IMR-90 (cell line): ENCODE data around the gene NUP37. TPM values are rescaled to one million over a fixed set of nuclear protein-coding genes. Genes with fewer than 3 reads are reported as not detected.

Source experiments
- ATAC-seq: fragments of 200-7000 bp; cut with Tn5 transposase; 2 replicates; pipeline ENCODE4 v1.9.1; 2020; ENCODE audit warnings: low read depth, mild to moderate bottlenecking, moderate library complexity
- BruUV-seq: library from RNA; stranded (reverse); fragments of 400-500 nt; replicated peaks from 2 replicates; lab custom pipeline; 2021; lab: Mats Ljungman, UMichigan
- CTCF ChIA-PET: fragments of 300-600 bp; formaldehyde crosslinking; extraction: SDS; loops from one replicate; lab custom pipeline; 2021; ENCODE audit warnings: antibody characterized with exemption; lab: Yijun Ruan, JAX
- POLR2A ChIA-PET: fragments of 300-600 bp; sonication (Branson Sonifier 250); formaldehyde crosslinking; loops from one replicate; lab custom pipeline; 2022; ENCODE audit warnings: antibody characterized with exemption; ENCODE audit not compliant: unreplicated experiment; lab: Charles Lee
- DNase-seq: peaks from one replicate; pipeline ENCODE4 v3.0.0; 2013
- H2AFZ ChIP-seq: replicated peaks from 2 replicates; pipeline ENCODE3; 2013; ENCODE audit warnings: low read length, mild to moderate bottlenecking; ENCODE audit not compliant: poor library complexity
- H2AK5ac ChIP-seq: 2 replicates; pipeline ENCODE4 v1.6.1; 2013; ENCODE audit warnings: low read depth, low read length, inconsistent platforms
- H2AK9ac ChIP-seq: replicated peaks from 2 replicates; pipeline ENCODE3; 2013; ENCODE audit warnings: mild to moderate bottlenecking, low read depth, low read length, moderate library complexity; ENCODE audit not compliant: poor library complexity
- H2BK120ac ChIP-seq: 2 replicates; pipeline ENCODE4 v1.6.1; 2013; ENCODE audit warnings: low read depth, low read length, inconsistent platforms
- H2BK15ac ChIP-seq: 3 replicates; pipeline ENCODE4 v1.6.1; 2013; ENCODE audit warnings: low read depth, low read length, inconsistent platforms
- H2BK20ac ChIP-seq: 2 replicates; pipeline ENCODE4 v1.6.1; 2013; ENCODE audit warnings: low read depth, mild to moderate bottlenecking, inconsistent platforms, low read length, moderate library complexity
- H2BK5ac ChIP-seq: 2 replicates; pipeline ENCODE4 v1.6.1; 2013; ENCODE audit warnings: mild to moderate bottlenecking, low read depth, low read length, inconsistent platforms; ENCODE audit not compliant: poor library complexity, severe bottlenecking
- H3K14ac ChIP-seq: replicated peaks from 2 replicates; pipeline ENCODE4 v1.6.1; 2013; ENCODE audit warnings: low read depth, low read length, inconsistent platforms
- H3K18ac ChIP-seq: 2 replicates; pipeline ENCODE4 v1.6.1; 2013; ENCODE audit warnings: low read depth, low read length, control low read depth
- H3K23ac ChIP-seq: 2 replicates; pipeline ENCODE4 v1.6.1; 2013; ENCODE audit warnings: low read depth, low read length, inconsistent platforms
- H3K27ac ChIP-seq: 2 replicates; pipeline ENCODE4 v1.5.1; 2013; ENCODE audit warnings: mild to moderate bottlenecking, control low read depth, low read length; ENCODE audit not compliant: insufficient read depth
- H3K27me3 ChIP-seq: 2 replicates; pipeline ENCODE4 v1.6.1; 2013; ENCODE audit warnings: low read length; ENCODE audit not compliant: control insufficient read depth, insufficient read depth
- H3K36me3 ChIP-seq: 2 replicates; pipeline ENCODE4 v1.6.1; 2013; ENCODE audit warnings: low read length, mixed read lengths; ENCODE audit not compliant: control insufficient read depth, insufficient read depth
- H3K4ac ChIP-seq: 2 replicates; pipeline ENCODE4 v1.6.1; 2013; ENCODE audit warnings: low read depth, low read length, inconsistent platforms
- H3K4me1 ChIP-seq: 2 replicates; pipeline ENCODE4 v1.6.1; 2013; ENCODE audit warnings: low read length, mixed read lengths; ENCODE audit not compliant: control insufficient read depth, insufficient read depth
- H3K4me2 ChIP-seq: 2 replicates; pipeline ENCODE4 v1.6.1; 2013; ENCODE audit warnings: low read depth, mild to moderate bottlenecking, control low read depth, low read length, moderate library complexity
- H3K4me3 ChIP-seq: 2 replicates; pipeline ENCODE4 v1.5.1; 2013; ENCODE audit warnings: low read depth, mild to moderate bottlenecking, control low read depth, low read length, moderate library complexity; ENCODE audit not compliant: insufficient read depth
- H3K56ac ChIP-seq: 2 replicates; pipeline ENCODE4 v1.6.1; 2013; ENCODE audit warnings: low read length, inconsistent platforms; ENCODE audit not compliant: insufficient read depth; ENCODE audit errors: extremely low read depth
- H3K79me1 ChIP-seq, 2 experiments: 2 replicates each; pipeline ENCODE4 v1.6.1; 2013; ENCODE audit warnings: low read length in 2 of 2, inconsistent platforms in 1 of 2, low read depth in 1 of 2
- H3K9ac ChIP-seq: 2 replicates; pipeline ENCODE4 v1.6.1; 2013; ENCODE audit warnings: low read depth, low read length, control low read depth
- H3K9me1 ChIP-seq: 2 replicates; pipeline ENCODE4 v1.6.1; 2013; ENCODE audit warnings: low read length, inconsistent platforms; ENCODE audit not compliant: insufficient read depth
- H3K9me3 ChIP-seq: 2 replicates; pipeline ENCODE4 v1.6.1; 2013; ENCODE audit warnings: low read length; ENCODE audit not compliant: control insufficient read depth, insufficient read depth
- H4K20me1 ChIP-seq: 2 replicates; pipeline ENCODE4 v1.6.1; 2013; ENCODE audit warnings: low read length, inconsistent platforms; ENCODE audit not compliant: insufficient read depth
- H4K5ac ChIP-seq: 2 replicates; pipeline ENCODE4 v1.6.1; 2013; ENCODE audit warnings: mild to moderate bottlenecking, low read depth, low read length, control low read depth
- H4K8ac ChIP-seq, 2 experiments: 2 replicates each; pipeline ENCODE4 v1.6.1; 2013; ENCODE audit warnings: low read depth in 2 of 2, low read length in 2 of 2, control low read depth in 1 of 2, inconsistent platforms in 1 of 2
- H4K91ac ChIP-seq: 2 replicates; pipeline ENCODE4 v1.6.1; 2013; ENCODE audit warnings: low read depth, low read length, inconsistent platforms; ENCODE audit not compliant: insufficient read depth
- ELK1 ChIP-seq: fragments of 150-350 bp; IDR thresholded peaks from 2 replicates; pipeline ENCODE4 v1.6.1; 2016; ENCODE audit warnings: low read depth, mild to moderate bottlenecking, low read length, moderate library complexity, borderline replicate concordance
- MAFK ChIP-seq: IDR thresholded peaks from 2 replicates; pipeline ENCODE4 v1.6.1; 2012; ENCODE audit warnings: low read depth, low read length, improper control_type of control experiment
- NFE2L2 ChIP-seq: fragments of 150-350 bp; IDR thresholded peaks from 2 replicates; pipeline ENCODE4 v1.6.1; 2016; ENCODE audit warnings: low read depth, mild to moderate bottlenecking, low read length
- POLR2A ChIP-seq: IDR thresholded peaks from 2 replicates; pipeline ENCODE4 v1.6.1; 2012; ENCODE audit warnings: mild to moderate bottlenecking, low read depth, low read length
- RCOR1 ChIP-seq: IDR thresholded peaks from 2 replicates; pipeline ENCODE4 v1.6.1; 2012; ENCODE audit warnings: mild to moderate bottlenecking, low read length, improper control_type of control experiment; ENCODE audit not compliant: insufficient replicate concordance
- SMC3 ChIP-seq: fragments of 150-350 bp; IDR thresholded peaks from 2 replicates; pipeline ENCODE4 v1.6.1; 2016; ENCODE audit warnings: low read depth, mild to moderate bottlenecking, antibody characterized with exemption, low read length, moderate library complexity
- WGBS, 2 experiments: methylation state at CpG; one replicate each; pipeline versions ENCODE4 v1.1.5 to v1.1.7; 2013; ENCODE audit warnings: missing lambda C conversion rate in 2 of 2; ENCODE audit not compliant: insufficient read length in 1 of 2; ENCODE audit errors: extremely low coverage in 2 of 2; 5-methylcytosine and 5-hydroxymethylcytosine counted together
- dilution Hi-C: fragments of 300-500 bp; cut with HindIII; formaldehyde crosslinking; loops from one replicate; pipeline ENCODE4 v1.14.3; 2018; ENCODE audit warnings: low sequenced_read_pairs; ENCODE audit not compliant: unreplicated experiment
- in situ Hi-C: fragments of 300-500 bp; cut with MboI; formaldehyde crosslinking; loops from 3 replicates; pipeline ENCODE4 v1.14.3; 2019; ENCODE audit warnings: low sequenced_read_pairs, inconsistent platforms, mixed read lengths
- intact Hi-C: fragments of 100-400 bp; cut with micrococcal nuclease; formaldehyde crosslinking; loops from 2 replicates; pipeline ENCODE4 v1.10.0; 2022
- polyA plus RNA-seq, 3 experiments: library from polyadenylated mRNA; depleted of rRNA; stranded (reverse); fragments of >200 nt; gene quantifications; 2 replicates each; pipeline ENCODE4 v1.2.3, GENCODE V29; 2012; ENCODE audit warnings: low replicate concordance in 1 of 3
- total RNA-seq: library from RNA; depleted of rRNA; stranded (reverse); fragments of >200 nt; gene quantifications from 2 replicates; pipeline ENCODE4 v1.2.3, GENCODE V29; 2012

NUP37 gene
- total and polyA plus RNA-seq, 2 of the 4 experiments (the other 2 are of a cell fraction) = 41.1 to 55.0 TPM

- dilution Hi-C loops (no loop called here), intact Hi-C loops (no loop called here)
Observed at GRCh38 chr12:102050660-102051430, 69.1 kb downstream of the NUP37 start.

More at GRCh38 chr12:102050660-102051430, 69.1 kb downstream of the NUP37 start:
- Histone ChIP-seq H3K9me3 (no peaks in the 10 kb centered on the region), H3K4me1 (0 out of 2 replicates have a peak, but pooled peaks cover 2% of the 10 kb centered on the region), H4K8ac (no peak overlapping the region), H2AFZ (no peak overlapping the region), H4K91ac (no peak overlapping the region), H3K4me3 (no peak overlapping the region), H2BK15ac (no peak overlapping the region), H3K9me1 (no peaks in the 10 kb centered on the region), H3K79me1 (peaks cover 3 to 11% of the 10 kb centered on the region in 2 experiments; a peak in 3 of 4 replicates), H4K5ac (no peak overlapping the region), H3K56ac (no peak overlapping the region), H2BK5ac (no peak overlapping the region), H3K36me3 (peaks cover 10% of the 10 kb centered on the region; the same call in 1 of the 2 replicates), H3K4ac (no peak overlapping the region), H3K18ac (no peak overlapping the region), H4K20me1 (no peaks in the 10 kb centered on the region; the same call in 1 of the 2 replicates), H2AK5ac (no peak overlapping the region), H2BK20ac (no peak overlapping the region), H3K4me2 (no peak overlapping the region), H3K9ac (no peak overlapping the region), H3K23ac (no peak overlapping the region), H2BK120ac (no peak overlapping the region), H2AK9ac (no peak overlapping the region), H3K27ac (no peak overlapping the region), H3K14ac (no peak overlapping the region), H3K27me3 (no peaks in the 10 kb centered on the region)
- ChIA-PET POLR2A (no interaction called here), CTCF (no interaction called here)
- in situ Hi-C loops = no loop called here
- DNase-seq = no peak
- WGBS, 2 experiments = no CpG with 5 or more reads among the region's 1 CpG
- TF ChIP-seq POLR2A = no peak
- no peak for TF ChIP-seq NFE2L2
- TF ChIP-seq ELK1 = no peak
- TF ChIP-seq RCOR1 = no peak
- TF ChIP-seq MAFK = peak; percentile 90
- TF ChIP-seq SMC3 = no peak
- ATAC-seq = no peak
- BruUV-seq = no TSS peak
